Lung (tissue), 12 donors: Measurements from ENCODE around the gene NNMT. TPM values are rescaled to one million over a fixed set of nuclear protein-coding genes. Genes with fewer than 3 reads are reported as not detected.
A peak's percentile ranks its signal among the peaks of the same experiment; 100 is the strongest.

Experiments
- ATAC-seq: fragments of 200-7000 bp; cut with Tn5 transposase; one replicate; pipeline ENCODE4 v1.9.1; 2020; ENCODE audit warnings: moderate number of reproducible peaks; ENCODE audit not compliant: insufficient read depth, low FRiP score
- DNase-seq, 3 donors: peaks; one replicate each; pipeline ENCODE4 v3.0.0-alpha.2; 2013 to 2017
- H3K27ac ChIP-seq, 2 donors: one replicate each; pipeline ENCODE4 v1.5.1; 2013; ENCODE audit warnings: mild to moderate bottlenecking in 2 of 2, moderate library complexity in 2 of 2, control low read depth in 1 of 2, inconsistent platforms in 1 of 2, low read depth in 1 of 2, low read length in 1 of 2
- H3K27me3 ChIP-seq, 3 donors: one replicate each; pipeline ENCODE4 v1.5.1; 2013; ENCODE audit warnings: low read length in 2 of 3; ENCODE audit not compliant: control insufficient read depth in 3 of 3, insufficient read depth in 3 of 3
- H3K36me3 ChIP-seq, 4 donors: one replicate each; pipeline ENCODE4 v1.5.1; 2013; ENCODE audit warnings: low read length in 4 of 4, mild to moderate bottlenecking in 1 of 4, moderate library complexity in 1 of 4; ENCODE audit not compliant: control insufficient read depth in 4 of 4, insufficient read depth in 4 of 4
- H3K4me1 ChIP-seq, 5 donors: one replicate each; pipeline ENCODE4 v1.5.1; 2013; ENCODE audit warnings: low read length in 5 of 5, mild to moderate bottlenecking in 2 of 5, moderate library complexity in 1 of 5; ENCODE audit not compliant: control insufficient read depth in 5 of 5, insufficient read depth in 5 of 5
- H3K4me3 ChIP-seq: one replicate; pipeline ENCODE4 v1.5.1; 2013; ENCODE audit warnings: mild to moderate bottlenecking, control low read depth, moderate library complexity
- H3K9ac ChIP-seq, 2 donors: one replicate each; pipeline ENCODE4 v1.5.1; 2013; ENCODE audit warnings: low read length in 2 of 2, control low read depth in 1 of 2; ENCODE audit not compliant: insufficient read depth in 1 of 2
- H3K9me3 ChIP-seq, 4 donors: one replicate each; pipeline ENCODE4 v1.5.1; 2013; ENCODE audit warnings: low read length in 3 of 4, mild to moderate bottlenecking in 1 of 4, moderate library complexity in 1 of 4; ENCODE audit not compliant: control insufficient read depth in 4 of 4, insufficient read depth in 3 of 4
- CTCF ChIP-seq: IDR thresholded peaks from 2 replicates; pipeline ENCODE4 v1.5.1; 2012; ENCODE audit warnings: mild to moderate bottlenecking; ENCODE audit errors: control extremely low read depth, extremely low read depth
- WGBS, 2 donors: extraction: QIAGEN DNeasy Blood & Tissue Kit; methylation state at CpG; one replicate each; pipeline ENCODE4 v1.1.7; 2013; 5-methylcytosine and 5-hydroxymethylcytosine counted together
- polyA plus RNA-seq, 2 donors: library from polyadenylated mRNA; stranded (reverse); fragments of 200-250 nt; gene quantifications; one replicate each; pipeline ENCODE4 v1.2.1, GENCODE V29; 2013
- total RNA-seq, 2 donors: library from RNA; depleted of rRNA in 1 of 2; stranded (reverse); fragments of >200 nt in 1 of 2; gene quantifications; one replicate each; pipeline ENCODE4 v1.2.1, GENCODE V29; 2014 to 2021
- donor health status: control.
- donor health status: control.
- donor health status: Bipolar disorder and iron deficiency.
- donor health status: healthy.
- donor health status: DM: yes; HTN: yes; CAD: no.

Gene NNMT
- total and polyA plus RNA-seq, 4 donors = 15.4 to 523 (median 345) TPM

DNA sequence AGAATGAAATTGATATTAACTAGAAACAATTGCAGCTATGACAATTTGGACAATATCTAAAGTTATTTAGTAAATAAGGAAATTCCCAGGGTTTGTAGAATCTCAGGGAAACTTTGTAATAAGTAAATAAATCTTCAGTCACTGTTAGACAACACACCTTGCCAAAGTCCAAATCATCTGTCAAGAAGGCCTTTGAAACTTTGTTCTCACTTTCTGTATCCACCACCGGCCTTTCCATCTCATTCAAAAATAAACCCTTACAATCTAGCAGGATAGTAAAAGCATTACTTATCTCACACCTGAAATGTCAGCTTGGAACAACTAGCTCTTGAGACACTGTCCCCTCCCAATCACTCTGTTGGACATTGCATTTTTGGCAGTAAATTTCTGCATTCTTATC, 7.9 kb downstream of the NNMT start:
- no peaks in the 10 kb centered on the region for H3K36me3 ChIP-seq
- no peak overlapping the region for H3K9ac ChIP-seq
- no peak for DNase-seq
- peaks cover 0 to 5% (median 0%) of the 10 kb centered on the region in 4 donors for H3K9me3 ChIP-seq
- no peaks in the 10 kb centered on the region for H3K27me3 ChIP-seq
- WGBS, 2 donors = 54 to 61% methylated on average over 1 of the region's 1 CpG
- peaks cover 0 to 7% (median 0%) of the 10 kb centered on the region in 5 donors for H3K4me1 ChIP-seq
- ATAC-seq = no peak
- H3K4me3 ChIP-seq = no peak overlapping the region
- no peak for TF ChIP-seq CTCF
- no peak overlapping the region for H3K27ac ChIP-seq

DNA sequence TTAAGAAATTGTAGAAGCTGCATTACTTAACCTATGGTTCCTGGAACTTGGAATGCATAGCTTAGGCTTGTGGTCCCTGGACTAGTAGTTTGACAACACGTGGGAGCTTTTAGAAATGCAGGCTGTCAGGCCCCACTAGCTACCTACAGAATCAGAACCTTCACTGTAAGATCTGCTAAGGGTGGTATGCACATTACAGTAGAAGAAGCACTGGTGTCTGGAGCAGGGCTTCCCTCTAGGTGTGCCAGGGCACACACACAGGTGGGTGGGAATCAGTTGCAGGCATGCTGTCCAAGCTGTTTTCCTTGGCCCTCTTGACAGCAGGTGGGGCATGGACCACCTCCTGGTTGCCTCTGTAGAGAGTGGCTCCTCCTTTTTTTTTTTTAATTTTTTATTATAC, 8.8 kb downstream of the NNMT start:
- TF ChIP-seq CTCF = no peak
- Histone ChIP-seq H3K4me3 (no peak overlapping the region), H3K36me3 (peaks cover 0 to 2% (median 0%) of the 10 kb centered on the region in 4 donors), H3K9me3 (peaks cover 0 to 5% (median 0%) of the 10 kb centered on the region in 4 donors), H3K27ac (no peak overlapping the region), H3K9ac (no peak overlapping the region), H3K4me1 (peaks cover 0 to 7% (median 0%) of the 10 kb centered on the region in 5 donors), H3K27me3 (no peaks in the 10 kb centered on the region)
- DNase-seq (no peak), ATAC-seq (no peak)
- WGBS, 2 donors = 77 to 79% methylated on average over 1 of the region's 1 CpG

GRCh38 chr11:114307524-114308203, 11.5 kb downstream of the NNMT start:
- Histone ChIP-seq H3K4me3 (no peak overlapping the region), H3K36me3 (peaks cover 0 to 9% (median 1%) of the 10 kb centered on the region in 4 donors), H3K9me3 (no peaks in the 10 kb centered on the region), H3K4me1 (peaks cover 0 to 7% (median 0%) of the 10 kb centered on the region in 5 donors), H3K9ac (no peak overlapping the region), H3K27me3 (no peaks in the 10 kb centered on the region), H3K27ac (peak overlapping the region in 1 of 2 donors; percentile 84)
- peak in 1 of 3 donors; percentile 17 for DNase-seq
- peak; percentile 65 for ATAC-seq
- no peak for TF ChIP-seq CTCF
- 21% methylated on average over 9 of the region's 9 CpGs for WGBS, 2 donors
